ENCODE measurements around the gene FCRL1. TPM values are rescaled to one million over a fixed set of nuclear protein-coding genes. Genes with fewer than 3 reads are reported as not detected.
A peak's percentile ranks its signal among the peaks of the same experiment; 100 is the strongest.

Gene FCRL1
- total RNA-seq, 1 experiment from 2014 or later, result not detected

- Histone ChIP-seq H2BK5ac (ENCODE audit: insufficient read length, low read length) (no peak overlapping the region), H3K4me2 (ENCODE audit: insufficient read depth, insufficient read length, low read length) (no peak overlapping the region), H2AK5ac (ENCODE audit: insufficient read length, low read length) (no peak overlapping the region), H3K4me1 (ENCODE audit: insufficient read depth, low read length) (no peaks in the 10 kb centered on the region), H3K23ac (ENCODE audit: insufficient read length, low read depth, low read length) (no peak overlapping the region), H2BK12ac (ENCODE audit: insufficient read length, low read depth, low read length) (no peak overlapping the region), H3K4ac (ENCODE audit: low read depth, low read length) (no peak overlapping the region), H3K56ac (ENCODE audit: insufficient read length, low read depth, low read length) (no peak overlapping the region), H2BK15ac (ENCODE audit: low read depth, low read length) (0 out of 2 replicates have a peak overlapping the region, but pooled peaks have one; percentile 57), H3K23me2 (ENCODE audit: insufficient read length, low read depth, low read length, poor library complexity, severe bottlenecking) (no peaks in the 10 kb centered on the region), H4K8ac (replicated peaks; ENCODE audit: insufficient read length, low read depth, low read length) (no peak overlapping the region), H2AFZ (ENCODE audit: low read length) (no peak overlapping the region), H3K27me3 (ENCODE audit: insufficient read depth, low read length) (no peaks in the 10 kb centered on the region), H2BK20ac (ENCODE audit: low read depth, low read length, poor library complexity, severe bottlenecking) (no peak overlapping the region), H4K20me1 (ENCODE audit: control insufficient read depth, insufficient read depth, insufficient read length) (no peaks in the 10 kb centered on the region), H3K18ac (ENCODE audit: insufficient read length, low read depth, low read length) (no peak overlapping the region), H4K5ac (ENCODE audit: insufficient read length, low read depth, low read length) (no peak overlapping the region), H3K79me1 (ENCODE audit: insufficient read depth, low read depth, low read length, poor library complexity, severe bottlenecking) (no peaks in the 10 kb centered on the region), H3K79me2 (ENCODE audit: insufficient read depth, low read length) (no peaks in the 10 kb centered on the region), H3K14ac (ENCODE audit: insufficient read depth, low read length) (no peak overlapping the region; the same call in 1 of the 2 replicates), H4K91ac (ENCODE audit: insufficient read length, low read depth, low read length) (no peak overlapping the region), H3K9me3 (ENCODE audit: control insufficient read depth, low read depth, low read length) (no peaks in the 10 kb centered on the region), H3K9ac (ENCODE audit: extremely low read depth, insufficient read length, low read length) (no peak overlapping the region), H2BK120ac (ENCODE audit: low read depth, low read length, poor library complexity, severe bottlenecking) (no peak overlapping the region), H3K27ac (ENCODE audit: insufficient read length, low read depth, low read length) (no peak overlapping the region), H3T11ph (ENCODE audit: low read length) (no peak overlapping the region)
- H3K27ac Mint-ChIP-seq, result no peak overlapping the region
- H3K4me3 Mint-ChIP-seq, result no peak overlapping the region
- no peaks in the 10 kb centered on the region for H3K36me3 Mint-ChIP-seq (ENCODE audit: insufficient read depth in 1 of 3, low read depth in 3 of 3)
- TF ChIP-seq, protein P1, sequence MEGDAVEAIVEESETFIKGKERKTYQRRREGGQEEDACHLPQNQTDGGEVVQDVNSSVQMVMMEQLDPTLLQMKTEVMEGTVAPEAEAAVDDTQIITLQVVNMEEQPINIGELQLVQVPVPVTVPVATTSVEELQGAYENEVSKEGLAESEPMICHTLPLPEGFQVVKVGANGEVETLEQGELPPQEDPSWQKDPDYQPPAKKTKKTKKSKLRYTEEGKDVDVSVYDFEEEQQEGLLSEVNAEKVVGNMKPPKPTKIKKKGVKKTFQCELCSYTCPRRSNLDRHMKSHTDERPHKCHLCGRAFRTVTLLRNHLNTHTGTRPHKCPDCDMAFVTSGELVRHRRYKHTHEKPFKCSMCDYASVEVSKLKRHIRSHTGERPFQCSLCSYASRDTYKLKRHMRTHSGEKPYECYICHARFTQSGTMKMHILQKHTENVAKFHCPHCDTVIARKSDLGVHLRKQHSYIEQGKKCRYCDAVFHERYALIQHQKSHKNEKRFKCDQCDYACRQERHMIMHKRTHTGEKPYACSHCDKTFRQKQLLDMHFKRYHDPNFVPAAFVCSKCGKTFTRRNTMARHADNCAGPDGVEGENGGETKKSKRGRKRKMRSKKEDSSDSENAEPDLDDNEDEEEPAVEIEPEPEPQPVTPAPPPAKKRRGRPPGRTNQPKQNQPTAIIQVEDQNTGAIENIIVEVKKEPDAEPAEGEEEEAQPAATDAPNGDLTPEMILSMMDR (conservative IDR thresholded peaks at IDR 0.05), result no peak
- H3K4me1 Mint-ChIP-seq, result no peaks in the 10 kb centered on the region
- no peaks in the 10 kb centered on the region for H3K9me3 Mint-ChIP-seq
- DNase-seq, result no peak
- H3K27me3 Mint-ChIP-seq (ENCODE audit: low read depth), result peaks cover 2% of the 10 kb centered on the region; the same call in 1 of the 2 replicates
- no CpG with 5 or more reads among the region's 12 CpGs for WGBS (ENCODE audit: extremely low coverage, insufficient read length, low lambda C conversion rate)
These were observed 14.5 kb upstream of the FCRL1 start for GRCh38 chr1:157834430-157834829.

Data from H9 (cell line).